HL-60 (cell line): ENCODE measurements around the gene EFCAB8.
"Not testable (repeated sequence)": the region's sequence is repeated elsewhere in the genome, so short reads cannot be mapped to it uniquely, and the experiment has no call there.

Source experiments
- DNase-seq, 2 experiments: peaks; one replicate each; pipeline ENCODE4 v3.0.0-alpha.2; 2010 to 2020; ENCODE audit warnings: low read depth in 1 of 2, low spot score in 1 of 2
- H3K27ac ChIP-seq: fragments of 250-450 bp; sonication (Bioruptor Pico); replicated peaks from 2 replicates; pipeline ENCODE4 v1.5.1; 2020; ENCODE audit warnings: mild to moderate bottlenecking, moderate library complexity
- H3K27me3 ChIP-seq: fragments of 250-450 bp; sonication (Bioruptor Pico); 2 replicates; pipeline ENCODE4 v1.5.1; 2021; ENCODE audit warnings: mild to moderate bottlenecking, moderate library complexity; ENCODE audit not compliant: insufficient read depth, poor library complexity, severe bottlenecking
- H3K4me3 ChIP-seq: replicated peaks from 2 replicates; pipeline ENCODE4 v1.5.1; 2011; ENCODE audit warnings: mild to moderate bottlenecking, control low read depth, low read length; ENCODE audit not compliant: insufficient read depth
- CTCF ChIP-seq: IDR thresholded peaks from one replicate; pipeline ENCODE4 v1.5.1; 2011; ENCODE audit warnings: low read length, control low read depth, inconsistent platforms; ENCODE audit not compliant: insufficient read depth
- GABPA ChIP-seq: IDR thresholded peaks from 2 replicates; pipeline ENCODE4 v1.6.1; 2012; ENCODE audit warnings: low read depth
- POLR2AphosphoS5 ChIP-seq: IDR thresholded peaks from 2 replicates; pipeline ENCODE4 v1.6.1; 2012; ENCODE audit warnings: low read depth
- REST ChIP-seq: IDR thresholded peaks from 2 replicates; pipeline ENCODE4 v1.6.1; 2012; ENCODE audit warnings: low read depth; ENCODE audit not compliant: insufficient replicate concordance
- SPI1 ChIP-seq: IDR thresholded peaks from 2 replicates; pipeline ENCODE4 v1.6.1; 2012; ENCODE audit warnings: low read depth, mild to moderate bottlenecking, borderline replicate concordance

Gene EFCAB8

GRCh38 chr20:32858189-32858588 is 534 bp upstream of the EFCAB8 start:
- TF ChIP-seq SPI1, result no peak
- no peak for TF ChIP-seq GABPA
- no peak for TF ChIP-seq CTCF
- TF ChIP-seq REST, result no peak
- no peak for TF ChIP-seq POLR2AphosphoS5
- DNase-seq, result no peak
- no peak overlapping the region for H3K4me3 ChIP-seq
- H3K27me3 ChIP-seq, result no peaks in the 10 kb centered on the region
- H3K27ac ChIP-seq, result no peak overlapping the region

- TF ChIP-seq POLR2AphosphoS5 (no peak), SPI1 (no peak), REST (no peak), GABPA (no peak), CTCF (no peak)
- Histone ChIP-seq H3K4me3 (no peak overlapping the region), H3K27me3 (no peaks in the 10 kb centered on the region), H3K27ac (no peak overlapping the region)
- no peak for DNase-seq
Observed at GRCh38 chr20:32861446-32861845, 2.7 kb downstream of the EFCAB8 start.

DNA sequence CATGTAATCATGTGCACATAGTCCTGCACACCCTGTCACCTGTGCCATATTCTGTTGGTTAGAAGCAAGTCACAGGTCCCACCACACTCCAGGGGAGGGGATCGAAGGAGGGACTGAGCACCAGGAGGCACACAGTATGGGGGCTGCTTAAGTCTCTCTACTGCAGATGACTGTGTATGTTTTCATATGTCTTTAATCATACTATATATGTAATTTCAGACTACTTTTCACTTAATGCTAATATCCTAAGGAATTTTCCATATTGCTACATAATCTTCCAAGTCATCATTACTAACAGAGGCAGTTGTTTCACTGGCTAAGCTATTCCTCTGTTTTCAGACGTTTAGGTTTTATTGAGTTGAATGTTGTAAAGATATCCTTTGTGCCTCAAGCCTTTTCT is 10.8 kb downstream of the EFCAB8 start:
- no peaks in the 10 kb centered on the region for H3K27me3 ChIP-seq
- no peak overlapping the region for H3K4me3 ChIP-seq
- H3K27ac ChIP-seq, result no peak overlapping the region
- DNase-seq, result no peak
- TF ChIP-seq REST (no peak), SPI1 (no peak), POLR2AphosphoS5 (no peak), CTCF (no peak), GABPA (no peak)

GRCh38 chr20:32870526-32870925 is 11.8 kb downstream of the EFCAB8 start:
- peak overlapping the region; percentile 1; the same call in 1 of the 2 replicates for H3K27ac ChIP-seq
- H3K27me3 ChIP-seq, H3K4me3 ChIP-seq: not testable (repeated sequence)
- DNase-seq, result peak in 1 of 2 experiments; percentile 9
